ENCODE data around the gene PANK4. TPM values are rescaled to one million over a fixed set of nuclear protein-coding genes. Genes with fewer than 3 reads are reported as not detected.

PANK4 gene
- total and polyA plus RNA-seq, 8 donors: 23.2 to 30.9 (median 28.1) TPM

- H3K27ac ChIP-seq: no peak overlapping the region
- no peak overlapping the region for H3K4me3 ChIP-seq
- H3K27me3 ChIP-seq: peaks cover 0 to 12% of the 10 kb centered on the region in 2 donors
- intact Hi-C loops (cut with DNase I): no loop called here
- no peak for ATAC-seq
- H3K36me3 ChIP-seq: no peaks in the 10 kb centered on the region
- H3K9me3 ChIP-seq: peaks cover 0 to 5% of the 10 kb centered on the region in 2 donors
- TF ChIP-seq CTCF (IDR thresholded peaks at IDR 0.05): no peak
- H3K4me1 ChIP-seq: no peaks in the 10 kb centered on the region
- DNase-seq: no peak
Measured at GRCh38 chr1:2483026-2483425, 43.4 kb downstream of the PANK4 start.

- no peak for DNase-seq
- H3K36me3 ChIP-seq: no peaks in the 10 kb centered on the region
Measured at GRCh38 chr1:2482588-2482987, 43.8 kb downstream of the PANK4 start.

GRCh38 chr1:2481885-2482284, 44.5 kb downstream of the PANK4 start:
- Histone ChIP-seq H3K4me3 (no peak overlapping the region), H3K9me3 (no peaks in the 10 kb centered on the region), H3K36me3 (no peaks in the 10 kb centered on the region), H3K27me3 (peaks cover 0 to 24% of the 10 kb centered on the region in 2 donors), H3K27ac (no peak overlapping the region), H3K4me1 (no peaks in the 10 kb centered on the region)
- DNase-seq (no peak), ATAC-seq (no peak)
- TF ChIP-seq CTCF (IDR thresholded peaks at IDR 0.05): no peak
- intact Hi-C loops (cut with DNase I): no loop called here

More at GRCh38 chr1:2482588-2482987, 43.8 kb downstream of the PANK4 start:
- H3K4me3 ChIP-seq: no peak overlapping the region
- no peak for TF ChIP-seq CTCF (IDR thresholded peaks at IDR 0.05)
- peaks cover 0 to 17% of the 10 kb centered on the region in 2 donors for H3K27me3 ChIP-seq
- H3K27ac ChIP-seq: no peak overlapping the region
- peaks cover 0 to under 1% of the 10 kb centered on the region in 2 donors for H3K9me3 ChIP-seq
- no peaks in the 10 kb centered on the region for H3K4me1 ChIP-seq
- intact Hi-C loops (cut with DNase I): no loop called here
- ATAC-seq: no peak

GRCh38 chr1:2480986-2481364, 45.4 kb downstream of the PANK4 start:
- Histone ChIP-seq H3K4me1 (no peaks in the 10 kb centered on the region), H3K27ac (no peak overlapping the region), H3K9me3 (no peaks in the 10 kb centered on the region), H3K36me3 (no peaks in the 10 kb centered on the region), H3K27me3 (peaks cover 0 to 33% of the 10 kb centered on the region in 2 donors), H3K4me3 (no peak overlapping the region)
- ATAC-seq: no peak
- no peak for DNase-seq
- no peak for TF ChIP-seq CTCF (IDR thresholded peaks at IDR 0.05)
- intact Hi-C loops (cut with DNase I): no loop called here

GRCh38 chr1:2480236-2480985, 46.0 kb downstream of the PANK4 start:
- Histone ChIP-seq H3K27ac (no peak overlapping the region), H3K4me3 (no peak overlapping the region), H3K4me1 (no peaks in the 10 kb centered on the region), H3K27me3 (peaks cover 0 to 34% of the 10 kb centered on the region in 2 donors), H3K9me3 (no peaks in the 10 kb centered on the region), H3K36me3 (no peaks in the 10 kb centered on the region)
- TF ChIP-seq CTCF (IDR thresholded peaks at IDR 0.05): no peak
- intact Hi-C loops (cut with DNase I): no loop called here
- no peak for DNase-seq
- ATAC-seq: no peak
